Bronchial epithelial cell (primary cell): Measurements from ENCODE around the gene MT1B. TPM values are rescaled to one million over a fixed set of nuclear protein-coding genes. Genes with fewer than 3 reads are reported as not detected.

Experiments
- DNase-seq: peaks from one replicate; pipeline ENCODE4 v3.0.0-alpha.2; 2010; ENCODE audit warnings: low read depth
- FAIRE-seq: peaks from 2 replicates; lab custom pipeline; 2011; peaks lifted over from hg19 to GRCh38; lab: Jason Lieb, UNC
- H3K27me3 ChIP-seq: 2 replicates; pipeline ENCODE4 v1.5.1; 2011; ENCODE audit warnings: low read length; ENCODE audit not compliant: control insufficient read depth, insufficient read depth
- H3K36me3 ChIP-seq: 2 replicates; pipeline ENCODE4 v1.5.1; 2011; ENCODE audit warnings: low read length; ENCODE audit not compliant: control insufficient read depth, insufficient read depth
- H3K4me3 ChIP-seq: 2 replicates; pipeline ENCODE4 v1.5.1; 2011; ENCODE audit warnings: mild to moderate bottlenecking, low read depth, low read length, control low read depth
- total RNA-seq: library from RNA; depleted of rRNA; stranded (reverse); fragments of >200 nt; gene quantifications from 2 replicates; pipeline ENCODE4 v1.2.1, GENCODE V29; 2014
- TF ChIP-seq, protein P1 (sequence below): IDR thresholded peaks from 2 replicates; pipeline ENCODE4 v1.5.1; 2011; ENCODE audit warnings: mild to moderate bottlenecking, moderate library complexity, low read length, control low read depth, inconsistent platforms; ENCODE audit not compliant: insufficient read depth, severe bottlenecking

The MT1B gene
- total RNA-seq, 1 donor from 2014 or later = not detected

DNA sequence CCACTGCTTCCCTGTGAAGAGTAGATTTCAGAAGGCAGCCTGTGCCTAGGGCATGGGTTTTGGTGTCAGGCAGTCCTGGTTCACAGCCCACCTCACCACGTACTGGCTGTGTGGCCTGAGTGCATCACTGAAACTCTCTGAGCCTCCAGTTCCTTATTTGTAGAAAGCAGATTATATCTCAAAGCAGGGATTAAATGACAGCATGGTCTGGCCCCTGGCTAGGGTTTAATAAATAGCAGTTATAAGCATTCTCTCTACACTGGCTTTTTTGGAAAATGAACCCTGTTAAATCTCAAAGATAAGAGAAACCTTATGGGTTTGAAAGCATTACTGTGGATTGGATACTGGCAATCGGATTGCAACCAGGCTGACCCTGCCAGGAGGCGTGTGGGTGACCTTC, 22.2 kb upstream of the MT1B start:
- no peak for FAIRE-seq

DNA sequence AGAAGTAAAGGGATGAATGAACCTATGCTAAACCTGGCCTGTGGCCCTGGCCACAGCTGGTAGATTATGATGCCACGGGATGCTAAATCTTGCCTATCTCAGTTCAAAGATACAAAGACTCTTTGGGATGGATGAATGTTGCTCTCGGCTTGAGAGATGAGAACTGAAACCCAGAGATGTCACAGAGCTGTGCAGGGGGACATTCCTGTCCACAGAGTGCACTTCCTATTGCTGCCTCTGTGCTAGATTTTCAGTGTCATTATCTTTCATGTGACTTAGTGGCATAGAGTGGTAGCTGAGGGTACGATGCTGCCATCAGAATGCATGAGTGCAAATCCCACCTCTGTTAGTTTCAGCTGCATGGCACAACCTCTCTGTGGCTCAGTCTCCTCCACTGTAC, 21.6 kb upstream of the MT1B start:
- no peaks in the 10 kb centered on the region for H3K36me3 ChIP-seq
- TF ChIP-seq, protein P1, sequence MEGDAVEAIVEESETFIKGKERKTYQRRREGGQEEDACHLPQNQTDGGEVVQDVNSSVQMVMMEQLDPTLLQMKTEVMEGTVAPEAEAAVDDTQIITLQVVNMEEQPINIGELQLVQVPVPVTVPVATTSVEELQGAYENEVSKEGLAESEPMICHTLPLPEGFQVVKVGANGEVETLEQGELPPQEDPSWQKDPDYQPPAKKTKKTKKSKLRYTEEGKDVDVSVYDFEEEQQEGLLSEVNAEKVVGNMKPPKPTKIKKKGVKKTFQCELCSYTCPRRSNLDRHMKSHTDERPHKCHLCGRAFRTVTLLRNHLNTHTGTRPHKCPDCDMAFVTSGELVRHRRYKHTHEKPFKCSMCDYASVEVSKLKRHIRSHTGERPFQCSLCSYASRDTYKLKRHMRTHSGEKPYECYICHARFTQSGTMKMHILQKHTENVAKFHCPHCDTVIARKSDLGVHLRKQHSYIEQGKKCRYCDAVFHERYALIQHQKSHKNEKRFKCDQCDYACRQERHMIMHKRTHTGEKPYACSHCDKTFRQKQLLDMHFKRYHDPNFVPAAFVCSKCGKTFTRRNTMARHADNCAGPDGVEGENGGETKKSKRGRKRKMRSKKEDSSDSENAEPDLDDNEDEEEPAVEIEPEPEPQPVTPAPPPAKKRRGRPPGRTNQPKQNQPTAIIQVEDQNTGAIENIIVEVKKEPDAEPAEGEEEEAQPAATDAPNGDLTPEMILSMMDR = no peak
- DNase-seq (no peak), FAIRE-seq (no peak)
- H3K4me3 ChIP-seq = no peak overlapping the region
- H3K27me3 ChIP-seq = peaks cover 11% of the 10 kb centered on the region

More for the DNA sequence above, 22.2 kb upstream of the MT1B start:
- TF ChIP-seq, protein P1 = no peak
- Histone ChIP-seq H3K4me3 (no peak overlapping the region), H3K36me3 (no peaks in the 10 kb centered on the region), H3K27me3 (peaks cover 8% of the 10 kb centered on the region)
- no peak for DNase-seq

DNA sequence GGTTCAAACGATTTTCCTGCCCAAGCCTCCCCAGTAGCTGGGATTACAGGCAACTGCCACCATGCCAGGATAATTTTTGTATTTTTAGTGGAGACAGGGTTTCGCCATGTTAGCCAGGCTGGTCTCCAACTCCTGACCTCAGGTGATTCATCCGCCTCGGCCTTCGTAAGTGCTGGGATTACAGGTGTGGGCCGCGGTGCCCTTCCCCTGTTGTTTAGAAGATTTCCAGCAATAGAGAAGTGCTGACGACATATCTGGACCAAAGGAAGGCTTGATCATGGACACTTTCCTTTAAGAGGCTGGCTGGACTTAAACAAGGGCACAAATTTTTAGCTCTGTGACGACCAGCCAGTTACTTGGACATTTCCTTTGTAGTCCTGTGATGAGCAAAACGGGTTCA, 20.5 kb upstream of the MT1B start:
- H3K36me3 ChIP-seq = no peaks in the 10 kb centered on the region
- TF ChIP-seq, protein P1 = no peak
- no peak overlapping the region for H3K4me3 ChIP-seq
- FAIRE-seq (no peak), DNase-seq (no peak)
- peaks cover 21% of the 10 kb centered on the region for H3K27me3 ChIP-seq

DNA sequence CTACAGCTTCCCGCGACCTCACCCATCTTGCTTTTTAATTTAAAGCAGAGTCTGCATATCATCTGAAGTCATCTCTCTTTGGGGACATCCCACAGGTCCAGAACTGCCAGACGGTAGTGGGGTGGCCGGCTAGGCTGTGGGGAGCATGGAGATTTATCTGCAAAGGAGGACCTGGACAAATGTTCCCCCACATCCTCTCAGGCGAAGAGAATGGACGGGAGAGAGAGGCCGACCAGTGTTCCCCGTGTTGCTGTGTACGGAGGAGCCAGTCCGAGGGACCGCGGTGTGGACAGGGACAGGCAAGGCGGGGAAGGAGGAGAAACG, 19.9 kb upstream of the MT1B start:
- H3K36me3 ChIP-seq = no peaks in the 10 kb centered on the region
- FAIRE-seq (no peak), DNase-seq (no peak)
- TF ChIP-seq, protein P1 = no peak
- H3K4me3 ChIP-seq = peak overlapping the region; percentile 41
- H3K27me3 ChIP-seq = peaks cover 24% of the 10 kb centered on the region

DNA sequence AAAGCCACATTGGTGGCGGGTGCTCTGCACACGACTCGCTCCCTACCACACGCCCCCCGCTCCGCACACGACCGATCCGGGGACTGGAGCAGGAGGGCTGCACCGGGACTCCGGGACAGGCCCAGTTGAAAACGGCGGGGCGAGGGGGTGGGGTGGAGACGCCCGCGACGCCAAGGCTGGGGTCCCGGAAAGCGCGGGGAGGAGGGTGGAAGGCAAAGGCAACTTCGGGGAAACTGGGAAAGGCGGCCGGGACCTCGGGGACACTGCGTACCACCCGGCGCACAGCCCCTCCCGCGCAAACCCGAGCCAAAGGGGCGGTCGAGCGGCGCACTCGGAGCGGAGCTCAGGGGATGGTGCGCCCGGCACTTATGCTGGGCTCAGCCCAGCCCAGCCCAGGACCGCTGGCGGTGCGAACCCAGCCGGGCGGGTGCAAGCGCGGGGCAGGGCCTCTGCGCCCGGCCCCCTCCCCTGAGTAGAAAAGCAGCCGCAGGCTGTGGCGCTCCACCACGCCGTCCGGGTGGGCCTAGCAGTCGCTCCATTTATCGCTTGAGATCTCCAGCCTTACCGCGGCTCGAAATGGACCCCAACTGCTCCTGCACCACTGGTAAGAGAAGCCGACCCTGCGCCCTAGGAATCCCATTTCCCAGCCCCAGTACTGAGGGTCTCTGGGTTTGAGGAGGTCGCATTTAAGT, 19.4 kb upstream of the MT1B start, which contains the start of gene MT1M:
Gene MT1M, plus strand, starts transcription at position 504 of the 692 bp plus-strand sequence. Its CDS starts 73 bp downstream, at position 577.
- H3K4me3 ChIP-seq = peak within 1 kb of the TSS; percentile 41
- no peaks in the 10 kb centered on the region for H3K36me3 ChIP-seq
- H3K27me3 ChIP-seq = peaks cover 24% of the 10 kb centered on the region
- DNase-seq (no peak), FAIRE-seq (no peak)
- TF ChIP-seq, protein P1 = no peak
